HG02588 (cell line): Measurements from ENCODE around the gene SERPINE2.
"Not testable (repeated sequence)": the region's sequence is repeated elsewhere in the genome, so short reads cannot be mapped to it uniquely, and the experiment has no call there.

ENCODE experiments used
- ATAC-seq: cut with Tn5 transposase; IDR thresholded peaks from one replicate; pipeline ENCODE4 v1.9.1; 2021; ENCODE audit warnings: mild to moderate bottlenecking, moderate library complexity; ENCODE audit not compliant: unreplicated experiment

SERPINE2 gene

GRCh38 chr2:224017957-224018356, 21.1 kb downstream of the SERPINE2 start:
- no peak for ATAC-seq

GRCh38 chr2:224016963-224017362, 22.1 kb downstream of the SERPINE2 start:
- no peak for ATAC-seq

DNA sequence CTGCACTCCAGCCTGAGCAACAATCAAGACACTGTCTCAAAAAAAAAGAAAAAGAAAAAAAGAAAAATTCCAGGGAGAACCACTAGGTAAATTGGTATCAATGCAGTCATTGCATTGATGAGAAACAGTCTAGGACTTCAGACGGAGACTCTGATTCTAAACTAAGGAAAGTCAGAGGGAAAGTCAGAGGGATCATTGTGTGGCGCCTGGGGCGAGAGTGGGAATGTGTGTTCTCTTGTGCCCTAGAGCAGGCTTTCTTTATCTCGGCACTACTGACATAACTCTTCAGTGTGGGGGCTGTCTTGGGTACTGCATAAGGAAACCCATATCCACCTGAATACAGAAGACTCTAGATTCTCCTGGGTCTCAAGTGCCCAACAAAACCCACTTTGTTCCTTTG, 24.8 kb downstream of the SERPINE2 start:
- ATAC-seq, result no peak

GRCh38 chr2:224011837-224012236, 27.2 kb downstream of the SERPINE2 start:
- no peak for ATAC-seq

DNA sequence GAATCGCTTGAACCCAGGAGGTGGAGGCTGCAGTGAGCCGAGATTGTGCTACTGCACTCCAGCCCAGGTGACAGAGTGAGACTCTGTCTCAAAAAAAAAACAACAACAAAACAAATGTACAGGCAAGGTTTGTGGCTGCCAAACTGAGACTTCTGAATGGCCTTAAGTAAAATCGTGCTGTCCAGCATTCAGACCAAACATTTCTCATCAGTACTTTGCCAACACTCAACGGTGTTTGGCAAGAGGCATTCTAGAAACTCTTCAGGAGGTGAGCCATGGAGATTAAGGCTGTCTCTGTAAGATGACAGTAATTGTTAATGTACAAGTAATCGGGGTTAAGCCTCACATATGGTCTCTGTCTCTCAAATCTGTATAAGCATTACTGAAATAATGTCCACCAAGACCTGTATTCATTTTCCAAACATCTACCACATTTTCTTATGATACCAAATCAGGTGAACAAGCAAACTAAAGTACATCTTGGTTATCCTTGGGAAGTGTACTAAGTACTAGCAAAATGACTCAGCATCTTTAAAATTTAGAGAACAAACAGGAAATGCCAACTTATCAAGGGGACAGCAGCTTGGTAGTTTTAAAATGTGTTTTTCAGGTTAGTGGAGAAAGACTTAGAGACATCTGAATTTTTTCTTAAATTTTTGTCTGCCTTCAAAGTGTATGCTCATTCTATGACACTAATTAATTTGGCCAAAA, 29.3 kb downstream of the SERPINE2 start:
- no peak for ATAC-seq

DNA sequence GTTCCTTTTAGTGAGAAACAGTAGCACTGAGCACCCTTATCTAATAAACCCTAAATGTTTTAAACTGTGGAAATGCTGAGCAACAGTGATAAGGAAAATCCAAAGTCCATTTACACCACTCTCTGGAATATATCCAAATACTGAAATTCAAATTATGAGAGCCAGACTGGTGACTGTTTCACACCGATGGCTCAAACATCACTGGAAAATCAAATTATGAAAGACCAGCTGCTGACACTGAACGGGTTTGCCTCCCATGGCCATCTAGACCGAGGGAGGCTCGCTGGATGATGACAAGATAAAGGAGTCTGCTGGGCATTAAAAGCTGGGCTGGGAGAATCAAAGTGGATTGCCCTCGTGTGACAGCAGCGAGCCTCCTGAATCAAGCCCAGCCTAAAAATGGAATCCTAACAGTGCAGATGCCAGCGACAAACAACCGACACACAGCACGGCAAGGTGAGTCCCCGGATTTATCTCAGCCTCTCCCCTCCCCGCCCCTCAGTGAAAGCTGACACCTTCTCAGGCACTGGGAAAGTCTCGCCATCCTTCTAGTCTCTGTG, 30.3 kb downstream of the SERPINE2 start:
- ATAC-seq, result no peak

DNA sequence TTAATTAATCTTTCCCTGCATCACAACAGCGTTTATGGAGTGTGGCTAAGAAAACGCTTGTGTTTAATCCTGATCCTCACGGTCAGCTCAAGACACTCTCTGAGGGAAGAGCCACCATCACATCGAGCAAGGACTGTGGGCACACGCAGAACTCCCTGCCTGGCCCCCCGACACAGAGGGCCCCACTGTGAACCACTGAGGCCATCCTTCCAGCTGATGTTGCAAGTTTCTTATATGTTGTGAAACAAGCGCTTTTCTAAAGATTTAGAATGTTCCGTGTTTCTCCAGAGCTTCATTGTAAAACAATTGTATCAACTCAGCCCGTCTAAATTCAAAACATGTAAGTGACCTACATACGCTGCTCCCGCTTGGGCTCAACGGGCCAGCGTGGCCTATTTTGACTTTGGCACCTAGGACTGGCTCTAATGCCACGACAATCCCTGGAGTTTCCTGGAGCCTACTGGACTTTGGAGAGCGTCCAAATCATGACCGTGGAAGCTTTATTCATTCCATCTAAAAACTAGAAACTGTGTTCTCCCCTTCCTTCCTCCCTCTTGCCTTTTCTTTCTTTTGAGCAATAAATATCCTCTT, 34.9 kb downstream of the SERPINE2 start:
- ATAC-seq, result no peak

- ATAC-seq, result not testable (repeated sequence)
Measured at GRCh38 chr2:224000662-224001061, 38.4 kb downstream of the SERPINE2 start.

DNA sequence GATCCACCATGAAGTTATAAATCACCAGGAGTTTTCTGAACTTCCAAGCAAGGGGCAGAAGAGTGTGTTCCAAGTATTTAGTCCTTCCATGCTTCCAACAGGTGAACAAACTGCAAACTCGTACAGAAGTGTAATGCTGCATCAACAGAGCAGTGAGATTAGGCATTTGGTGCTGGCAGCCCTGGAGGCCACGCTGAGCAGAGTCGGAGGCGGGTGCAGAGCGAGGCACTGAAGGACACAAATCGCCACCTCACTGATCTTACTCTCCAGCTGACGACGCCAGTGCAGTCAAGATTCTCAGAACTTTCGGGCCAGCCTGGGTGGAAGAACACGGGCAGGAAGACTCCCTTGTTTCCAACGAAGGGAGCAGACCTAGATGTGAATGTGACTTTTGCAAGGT, 39.2 kb downstream of the SERPINE2 start:
- ATAC-seq, result no peak

GRCh38 chr2:223998948-223999347, 40.1 kb downstream of the SERPINE2 start:
- no peak for ATAC-seq

DNA sequence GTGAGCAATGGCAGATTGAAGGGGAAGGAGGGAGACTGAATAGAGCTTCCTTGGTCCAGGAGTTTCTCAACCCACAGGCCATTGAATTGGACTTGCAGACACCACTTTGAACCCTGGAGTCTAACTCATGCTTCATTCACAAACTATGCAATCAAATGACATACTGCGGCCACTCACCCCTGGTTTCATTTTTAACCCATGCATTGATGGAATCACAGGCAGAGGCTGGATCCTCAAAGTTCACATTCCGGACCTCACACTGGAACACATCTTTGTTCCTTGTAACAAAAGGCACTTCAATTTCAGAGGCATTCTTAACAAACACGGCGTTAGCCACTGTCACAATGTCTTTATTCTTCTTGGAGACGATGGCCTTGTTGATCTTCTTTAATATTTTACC, 41.1 kb downstream of the SERPINE2 start:
- ATAC-seq, result no peak

GRCh38 chr2:223996391-223996790, 42.7 kb downstream of the SERPINE2 start:
- no peak for ATAC-seq

DNA sequence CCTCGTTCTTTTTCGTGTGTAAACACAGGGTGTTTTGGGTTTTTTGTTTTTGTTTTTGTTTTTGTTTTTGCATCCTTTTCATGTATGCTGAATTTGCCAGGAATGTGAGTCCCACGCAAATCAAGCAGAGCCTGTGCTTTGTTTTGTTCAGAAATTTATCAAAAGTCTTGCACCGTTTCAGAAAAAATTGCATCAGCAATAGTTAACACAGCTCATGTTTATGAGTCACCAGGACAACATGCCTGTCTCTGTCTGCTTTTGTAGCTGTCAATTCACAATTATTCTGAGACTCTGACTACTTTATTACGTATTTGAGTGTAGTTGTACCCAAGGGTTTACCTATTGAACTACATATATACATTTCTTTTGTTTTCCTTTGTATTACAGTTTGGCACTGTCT, 43.5 kb downstream of the SERPINE2 start:
- ATAC-seq, result no peak

- no peak for ATAC-seq
Measured at GRCh38 chr2:223994562-223995162, 44.4 kb downstream of the SERPINE2 start.

GRCh38 chr2:223993634-223994232, 45.4 kb downstream of the SERPINE2 start:
- peak; percentile 62 for ATAC-seq

DNA sequence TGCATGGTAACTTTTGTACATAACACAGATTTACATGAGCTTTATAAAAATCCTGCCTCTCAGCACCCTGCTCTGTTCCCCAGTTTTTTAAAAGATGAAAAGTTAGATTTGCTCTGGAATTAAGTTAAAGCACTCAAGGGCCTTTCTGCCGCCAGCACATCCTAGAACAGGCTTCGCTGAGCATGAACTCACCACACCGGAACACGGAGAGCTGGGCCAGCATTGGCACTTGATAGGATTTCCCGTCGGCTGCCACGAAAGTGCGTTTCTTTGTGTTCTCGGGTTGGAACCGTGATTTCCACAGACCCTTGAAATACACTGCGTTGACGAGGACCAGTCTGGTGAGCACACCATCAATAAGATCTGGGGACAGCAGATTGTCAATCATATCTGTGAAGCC, 47.5 kb downstream of the SERPINE2 start:
- ATAC-seq, result no peak

DNA sequence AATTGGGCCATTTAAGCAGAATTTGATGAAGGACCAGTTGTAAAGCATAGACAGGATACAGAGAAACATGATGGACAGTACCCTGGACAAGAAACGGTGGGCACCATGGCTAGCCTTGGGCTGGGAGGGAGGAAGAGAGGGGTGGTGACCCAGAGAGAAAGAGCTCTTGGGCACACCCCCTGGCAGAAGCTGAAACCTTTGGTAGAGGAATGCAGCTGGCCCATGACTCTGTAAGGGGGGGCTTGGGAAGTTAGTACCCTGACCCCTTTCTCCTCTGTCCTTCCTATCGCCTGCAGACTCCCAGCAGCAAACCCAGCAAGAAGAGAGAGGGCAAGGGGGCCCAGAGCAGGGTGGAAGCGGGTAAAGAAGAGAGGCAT, 49.2 kb downstream of the SERPINE2 start:
- ATAC-seq, result no peak

DNA sequence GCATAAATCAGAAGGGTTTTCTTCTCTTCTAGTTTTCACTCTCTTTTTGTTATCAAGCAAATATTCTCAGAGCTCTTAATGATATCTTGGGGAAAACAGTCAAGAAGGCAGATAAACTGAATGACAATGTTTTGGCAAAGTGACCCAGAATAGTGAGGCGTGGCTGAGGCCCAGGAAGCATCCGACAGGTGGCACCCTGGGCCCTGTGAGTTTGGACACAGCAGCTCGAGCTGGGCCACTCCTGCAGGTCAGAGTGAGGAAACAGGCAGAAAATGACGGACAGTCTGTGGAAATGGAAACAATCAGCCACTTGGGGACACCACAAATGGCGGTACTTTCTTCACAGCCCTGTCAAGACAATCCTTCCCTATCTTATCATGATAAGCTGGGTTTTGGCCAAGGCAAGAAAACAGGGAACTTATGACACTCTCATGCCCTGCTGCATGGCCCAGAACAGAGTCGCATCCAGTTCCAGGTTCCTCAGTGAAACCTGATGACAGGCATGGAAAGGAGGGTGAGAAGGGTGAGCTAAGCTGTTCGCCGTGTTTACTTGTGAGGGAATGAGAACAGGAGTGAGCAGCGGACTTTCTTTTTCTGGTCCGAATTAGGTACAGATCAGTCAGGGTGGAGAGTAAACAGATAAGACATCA, 49.8 kb downstream of the SERPINE2 start:
- ATAC-seq, result no peak

- ATAC-seq, result no peak
Measured at GRCh38 chr2:223981241-223981640, 57.8 kb downstream of the SERPINE2 start.

DNA sequence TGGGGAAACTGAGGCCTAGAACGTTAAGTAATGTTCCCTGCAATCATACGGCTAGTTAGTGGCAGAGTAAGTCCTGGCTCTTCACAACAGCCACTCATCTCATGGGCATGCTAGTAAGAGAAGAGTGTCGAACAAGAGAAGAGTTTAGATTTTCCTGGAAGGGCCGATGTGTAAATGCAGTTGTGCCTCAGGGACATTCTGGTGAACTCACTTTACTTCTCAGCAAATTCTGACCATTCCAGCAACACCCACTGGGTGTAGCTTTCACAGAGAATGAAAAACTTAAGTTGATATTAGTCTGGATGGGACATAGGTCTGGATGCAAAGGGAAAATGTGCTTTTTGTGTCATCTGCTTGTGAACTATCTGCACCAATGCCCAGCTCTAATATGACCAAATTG, 58.3 kb downstream of the SERPINE2 start:
- no peak for ATAC-seq

DNA sequence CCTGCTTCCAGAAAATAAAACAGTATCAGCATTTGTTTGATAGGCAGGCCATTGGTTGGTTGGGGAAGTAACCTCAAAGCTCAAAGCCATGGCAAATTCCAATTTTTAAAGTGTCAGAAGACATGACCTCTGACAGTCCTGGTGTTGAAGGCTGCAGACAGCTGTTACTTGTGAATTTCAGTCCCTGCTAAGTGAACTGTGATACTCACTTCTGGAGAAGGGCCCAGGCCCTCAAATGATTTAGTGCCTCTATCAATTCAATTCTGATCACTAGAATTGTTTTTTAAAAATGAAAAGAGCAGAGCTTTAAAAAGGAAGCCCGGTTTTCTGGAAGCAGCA, 58.7 kb downstream of the SERPINE2 start:
- ATAC-seq, result no peak
